Duodenal mucosa (tissue), 2 donors: ENCODE measurements around the gene CYBB.

ENCODE experiments used
- H3K27ac ChIP-seq: one replicate; pipeline ENCODE4 v1.7.0; 2013; ENCODE audit warnings: low read depth, low read length
- H3K27me3 ChIP-seq, 2 donors: one replicate each; pipeline ENCODE4 v1.7.0; 2013; ENCODE audit warnings: low read length in 2 of 2, control low read depth in 1 of 2; ENCODE audit not compliant: insufficient read depth in 2 of 2, control insufficient read depth in 1 of 2
- H3K36me3 ChIP-seq, 2 donors: one replicate each; pipeline ENCODE4 v1.7.0; 2013; ENCODE audit warnings: low read length in 2 of 2, control low read depth in 1 of 2; ENCODE audit not compliant: insufficient read depth in 2 of 2, control insufficient read depth in 1 of 2
- H3K4me1 ChIP-seq, 2 donors: one replicate each; pipeline ENCODE4 v1.7.0; 2013; ENCODE audit warnings: low read length in 2 of 2, control low read depth in 1 of 2; ENCODE audit not compliant: insufficient read depth in 2 of 2, control insufficient read depth in 1 of 2
- H3K4me3 ChIP-seq, 2 donors: one replicate each; pipeline ENCODE4 v1.7.0; 2013; ENCODE audit warnings: low read length in 2 of 2, low read depth in 1 of 2
- H3K9ac ChIP-seq, 2 donors: one replicate each; pipeline ENCODE4 v1.7.0; 2013; ENCODE audit warnings: low read length in 2 of 2, low read depth in 1 of 2
- H3K9me3 ChIP-seq, 2 donors: one replicate each; pipeline ENCODE4 v1.7.0; 2013; ENCODE audit warnings: low read length in 2 of 2, control low read depth in 1 of 2; ENCODE audit not compliant: control insufficient read depth in 1 of 2

The CYBB gene

DNA sequence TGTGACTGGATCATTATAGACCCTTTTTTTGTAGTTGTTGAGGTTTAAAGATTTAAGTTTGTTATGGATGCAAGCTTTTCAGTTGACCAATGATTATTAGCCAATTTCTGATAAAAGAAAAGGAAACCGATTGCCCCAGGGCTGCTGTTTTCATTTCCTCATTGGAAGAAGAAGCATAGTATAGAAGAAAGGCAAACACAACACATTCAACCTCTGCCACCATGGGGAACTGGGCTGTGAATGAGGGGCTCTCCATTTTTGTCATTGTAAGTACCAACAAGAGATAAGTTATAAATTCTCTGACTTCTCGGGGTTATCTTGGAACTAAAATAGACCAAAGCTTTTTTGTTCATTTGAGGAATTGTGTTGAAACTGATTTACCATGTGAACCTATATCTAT, at the start of gene CYBB:
TSS of gene CYBB (plus strand) at position 203 of the 400 bp plus-strand sequence. CDS start at position 222, 19 bp downstream.
- no peaks in the 10 kb centered on the region for H3K9me3 ChIP-seq
- no peaks in the 10 kb centered on the region for H3K4me1 ChIP-seq
- no peaks in the 10 kb centered on the region for H3K36me3 ChIP-seq
- H3K9ac ChIP-seq: no peak within 1 kb of the TSS
- H3K27ac ChIP-seq: no peak within 1 kb of the TSS
- no peaks in the 10 kb centered on the region for H3K27me3 ChIP-seq
- H3K4me3 ChIP-seq: no peak within 1 kb of the TSS

DNA sequence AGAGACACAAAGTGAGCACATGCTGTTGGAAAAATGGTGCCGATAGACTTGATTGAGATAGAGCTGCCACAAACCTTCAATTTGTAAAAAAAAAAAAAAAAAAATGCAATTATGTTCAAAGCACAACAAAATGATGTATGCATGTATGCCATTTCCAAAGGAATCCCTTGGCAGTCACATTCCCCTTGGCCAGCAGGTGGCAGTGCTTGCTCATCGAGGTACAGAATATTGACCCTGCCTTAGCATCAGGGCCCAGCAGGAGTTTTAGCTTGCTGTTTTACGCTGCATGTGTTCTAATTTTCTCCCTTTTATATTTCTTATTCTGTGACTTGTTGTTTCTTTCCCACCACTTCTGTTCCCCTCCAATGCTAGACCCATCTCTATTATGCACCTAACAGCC, 34.5 kb upstream of the CYBB start:
- no peak overlapping the region for H3K9ac ChIP-seq
- H3K4me3 ChIP-seq: no peak overlapping the region
- no peaks in the 10 kb centered on the region for H3K9me3 ChIP-seq
- H3K27me3 ChIP-seq: no peaks in the 10 kb centered on the region
- no peaks in the 10 kb centered on the region for H3K4me1 ChIP-seq
- no peaks in the 10 kb centered on the region for H3K36me3 ChIP-seq
- H3K27ac ChIP-seq: no peak overlapping the region

DNA sequence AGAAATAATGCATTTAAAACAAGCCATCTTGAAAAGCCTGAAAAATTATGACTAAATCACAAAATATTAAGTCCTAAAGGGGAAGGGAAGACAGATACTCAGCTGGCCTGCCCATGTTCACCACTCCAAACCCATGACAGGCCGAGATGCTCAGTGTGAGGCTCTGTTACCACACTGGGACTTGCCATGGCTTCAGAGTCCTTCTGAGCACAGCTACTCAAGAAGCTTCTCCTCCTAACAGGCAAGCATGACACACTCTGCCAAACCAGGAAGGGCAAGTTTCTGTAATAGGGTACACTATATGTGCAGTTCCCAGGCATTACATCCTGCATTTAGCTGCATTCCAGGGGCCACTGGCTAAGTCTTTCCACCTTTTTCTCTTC, 34.0 kb upstream of the CYBB start:
- Histone ChIP-seq H3K27ac (no peak overlapping the region), H3K4me1 (no peaks in the 10 kb centered on the region), H3K36me3 (no peaks in the 10 kb centered on the region), H3K9me3 (no peaks in the 10 kb centered on the region), H3K4me3 (no peak overlapping the region), H3K27me3 (no peaks in the 10 kb centered on the region), H3K9ac (no peak overlapping the region)

DNA sequence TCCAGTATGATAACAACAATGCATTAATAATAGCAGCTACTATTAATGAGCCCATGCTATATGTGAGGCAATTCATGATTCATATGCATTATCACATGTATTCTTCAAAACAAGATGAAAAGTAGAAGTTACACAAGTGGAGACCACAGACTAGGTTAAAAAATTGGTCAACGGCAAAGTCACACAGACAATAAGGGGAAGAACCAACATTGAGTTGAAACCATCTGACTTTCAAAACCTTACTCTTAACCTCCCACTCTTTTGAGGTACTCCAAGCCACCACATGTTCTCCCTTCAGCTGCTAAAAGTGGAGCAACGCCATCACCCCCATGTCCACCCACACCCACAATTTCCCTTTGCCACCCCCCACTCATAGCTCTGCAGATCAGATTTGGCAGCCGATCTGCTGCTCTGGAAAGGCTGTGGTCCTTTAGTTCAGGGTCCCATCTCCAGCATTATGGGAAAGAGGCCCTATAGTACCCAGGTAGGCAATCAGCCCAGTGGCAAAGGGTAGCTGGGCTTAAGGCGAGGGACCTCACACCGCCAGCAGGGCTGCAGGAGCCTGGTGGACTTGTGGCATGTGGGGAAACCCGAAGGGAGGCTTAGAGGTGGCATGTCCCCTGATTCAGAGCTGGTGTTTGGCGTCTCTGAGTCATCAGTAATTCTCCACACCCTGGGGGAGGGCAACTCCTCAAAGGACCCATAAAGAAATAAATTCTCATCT, 33.5 kb upstream of the CYBB start:
- Histone ChIP-seq H3K27ac (no peak overlapping the region), H3K27me3 (no peaks in the 10 kb centered on the region), H3K4me3 (no peak overlapping the region)

DNA sequence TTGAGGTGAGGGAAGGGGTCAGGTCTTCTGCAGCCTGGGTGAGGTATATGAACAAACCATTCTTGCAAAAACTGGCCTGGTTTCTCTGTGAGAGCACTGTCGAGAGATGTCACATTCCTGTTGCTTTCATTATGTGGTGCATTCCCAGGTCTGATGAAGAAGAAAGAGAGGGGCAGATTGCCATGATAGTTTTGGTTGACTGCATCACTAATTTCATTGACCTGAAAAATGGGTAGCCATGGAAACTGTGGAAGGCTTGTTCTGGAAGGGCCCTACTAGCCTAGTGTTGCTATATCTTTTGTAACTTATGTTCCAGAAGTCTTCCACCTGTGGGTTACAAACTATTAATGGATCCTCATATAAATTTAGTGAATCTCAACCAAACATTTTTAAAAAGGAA, 32.9 kb upstream of the CYBB start:
- Histone ChIP-seq H3K27ac (no peak overlapping the region), H3K27me3 (no peaks in the 10 kb centered on the region), H3K9ac (no peak overlapping the region), H3K36me3 (no peaks in the 10 kb centered on the region), H3K4me3 (no peak overlapping the region), H3K9me3 (no peaks in the 10 kb centered on the region), H3K4me1 (no peaks in the 10 kb centered on the region)

More for the DNA sequence above, 33.5 kb upstream of the CYBB start:
- Histone ChIP-seq H3K4me1 (no peaks in the 10 kb centered on the region), H3K9me3 (no peaks in the 10 kb centered on the region), H3K9ac (no peak overlapping the region), H3K36me3 (no peaks in the 10 kb centered on the region)

DNA sequence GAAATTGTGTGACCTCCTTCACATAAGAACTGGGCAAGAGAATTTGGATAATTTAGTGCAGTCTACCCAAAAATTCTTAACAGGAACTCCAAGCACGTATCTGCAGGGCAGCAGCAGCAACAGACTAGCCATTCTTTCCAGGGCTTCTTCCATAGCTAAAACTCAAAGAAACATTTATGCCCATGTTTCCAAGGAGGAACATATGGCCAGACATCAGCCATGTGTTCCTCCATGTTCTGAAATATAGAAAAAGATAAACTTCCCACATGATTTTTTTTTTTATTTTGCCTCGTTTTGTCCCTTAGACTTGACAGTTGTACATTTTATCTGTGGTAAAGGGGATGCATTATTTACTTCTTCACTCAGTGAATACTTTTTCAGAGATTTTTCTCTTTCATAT, 27.6 kb upstream of the CYBB start:
- H3K9ac ChIP-seq: no peak overlapping the region
- H3K27me3 ChIP-seq: no peaks in the 10 kb centered on the region
- H3K4me3 ChIP-seq: no peak overlapping the region
- H3K36me3 ChIP-seq: no peaks in the 10 kb centered on the region
- H3K27ac ChIP-seq: no peak overlapping the region
- no peaks in the 10 kb centered on the region for H3K4me1 ChIP-seq
- H3K9me3 ChIP-seq: no peaks in the 10 kb centered on the region

DNA sequence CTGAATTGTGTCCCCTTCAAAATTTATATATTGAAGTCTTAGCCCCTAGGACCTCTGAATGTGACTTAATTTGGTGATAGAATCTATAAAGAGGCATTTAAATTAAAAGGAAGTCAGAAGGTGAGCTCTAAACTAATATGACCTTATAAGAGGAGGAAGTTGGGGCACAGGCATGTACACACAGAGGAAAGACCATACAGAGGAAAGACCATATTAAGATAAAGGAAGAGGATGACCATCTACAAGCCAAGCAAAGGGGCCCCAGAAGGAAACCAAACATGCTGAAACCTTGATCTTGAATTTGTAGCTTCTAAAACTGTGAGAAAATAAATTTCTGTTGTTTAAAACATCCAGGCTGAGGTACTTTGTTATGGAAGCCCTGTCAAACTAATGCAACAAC, 26.9 kb upstream of the CYBB start:
- H3K36me3 ChIP-seq: no peaks in the 10 kb centered on the region
- no peak overlapping the region for H3K27ac ChIP-seq
- H3K4me1 ChIP-seq: no peaks in the 10 kb centered on the region
- H3K9ac ChIP-seq: no peak overlapping the region
- H3K4me3 ChIP-seq: no peak overlapping the region
- H3K27me3 ChIP-seq: no peaks in the 10 kb centered on the region
- H3K9me3 ChIP-seq: no peaks in the 10 kb centered on the region

DNA sequence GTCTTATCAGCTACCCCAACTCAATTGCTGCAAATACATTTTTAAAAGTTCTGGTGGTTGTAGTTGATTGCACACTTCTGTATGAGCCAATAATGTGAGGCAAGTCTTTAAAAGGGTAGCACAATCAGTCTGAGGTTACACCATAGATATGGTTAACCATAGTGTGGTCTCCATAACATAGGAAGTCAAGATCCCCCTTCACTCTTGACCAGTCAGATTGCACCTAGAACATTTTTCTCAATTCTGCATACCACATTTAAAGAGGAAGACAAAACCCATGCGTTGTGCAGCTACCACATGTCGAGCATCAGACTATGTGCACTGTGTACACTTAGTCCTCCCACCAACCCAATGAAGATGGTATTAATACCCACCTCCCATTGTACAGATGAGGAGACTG, 26.5 kb upstream of the CYBB start:
- Histone ChIP-seq H3K4me3 (no peak overlapping the region), H3K27ac (no peak overlapping the region), H3K36me3 (no peaks in the 10 kb centered on the region), H3K9ac (no peak overlapping the region), H3K4me1 (no peaks in the 10 kb centered on the region), H3K9me3 (no peaks in the 10 kb centered on the region), H3K27me3 (no peaks in the 10 kb centered on the region)

DNA sequence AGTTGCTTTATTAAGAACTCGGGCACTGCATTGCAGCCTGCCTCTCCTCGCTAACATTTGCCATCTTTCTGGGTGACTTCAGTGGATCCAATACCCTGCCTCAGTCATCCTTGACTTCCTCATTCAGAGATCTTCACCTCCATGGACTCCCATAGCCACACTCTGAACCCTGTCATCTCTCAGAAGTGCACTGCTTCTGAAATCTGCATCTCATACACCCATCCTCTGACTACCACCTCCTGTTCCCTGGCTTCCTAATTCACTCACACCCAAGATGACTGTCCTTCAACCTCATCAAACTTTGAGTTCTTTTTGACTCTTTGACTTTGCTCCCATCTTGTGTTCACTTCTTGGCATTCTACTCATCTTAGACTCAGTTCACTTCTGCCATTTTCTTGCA, 25.3 kb upstream of the CYBB start:
- no peaks in the 10 kb centered on the region for H3K36me3 ChIP-seq
- H3K4me3 ChIP-seq: no peak overlapping the region
- H3K27me3 ChIP-seq: no peaks in the 10 kb centered on the region
- no peaks in the 10 kb centered on the region for H3K4me1 ChIP-seq
- H3K27ac ChIP-seq: no peak overlapping the region
- no peak overlapping the region for H3K9ac ChIP-seq
- no peaks in the 10 kb centered on the region for H3K9me3 ChIP-seq

DNA sequence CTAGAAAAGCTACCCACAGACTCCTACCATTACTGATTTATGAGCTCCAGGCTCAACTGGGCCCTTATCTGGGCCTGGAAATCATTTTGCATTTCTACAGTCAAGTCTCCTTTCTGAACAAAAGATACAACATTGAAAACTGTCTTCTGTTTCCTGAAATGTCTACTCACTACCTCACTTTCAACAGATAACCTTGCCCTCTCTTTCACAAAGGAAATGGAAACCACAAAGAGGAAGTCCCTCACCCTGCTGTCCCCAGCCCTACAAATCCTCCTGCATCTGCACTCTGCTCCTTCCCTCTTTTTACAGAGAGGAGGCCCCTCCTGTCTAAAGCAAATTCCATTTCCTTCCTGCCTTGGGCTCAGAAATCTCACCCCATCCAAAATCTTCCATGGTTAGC, 24.8 kb upstream of the CYBB start:
- Histone ChIP-seq H3K4me1 (no peaks in the 10 kb centered on the region), H3K9me3 (no peaks in the 10 kb centered on the region), H3K4me3 (no peak overlapping the region), H3K27ac (no peak overlapping the region), H3K36me3 (no peaks in the 10 kb centered on the region), H3K27me3 (no peaks in the 10 kb centered on the region), H3K9ac (no peak overlapping the region)

DNA sequence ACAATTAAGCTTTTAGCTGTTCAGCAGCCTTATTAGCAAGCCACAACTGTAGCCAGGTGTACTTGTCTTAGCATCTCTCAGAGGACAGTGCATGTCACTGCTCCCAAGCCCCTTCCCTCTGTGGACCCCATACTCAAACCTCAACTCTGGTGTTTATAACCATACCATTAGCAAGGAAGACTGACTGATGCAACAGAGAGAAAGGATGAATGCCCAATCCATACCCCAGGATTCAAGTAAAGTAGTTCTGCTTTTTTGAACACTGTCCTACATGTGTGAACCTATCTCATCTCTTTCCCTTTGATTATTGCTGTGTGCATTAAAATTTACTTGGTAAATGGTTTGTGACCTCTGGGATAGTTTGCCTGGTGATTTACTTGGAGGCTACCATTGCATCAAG, 22.8 kb upstream of the CYBB start:
- Histone ChIP-seq H3K27ac (no peak overlapping the region), H3K4me3 (no peak overlapping the region), H3K27me3 (no peaks in the 10 kb centered on the region), H3K9ac (no peak overlapping the region), H3K4me1 (no peaks in the 10 kb centered on the region), H3K9me3 (no peaks in the 10 kb centered on the region), H3K36me3 (no peaks in the 10 kb centered on the region)
